PC-9 (cell line): ENCODE measurements around the gene PUS1. TPM values are rescaled to one million over a fixed set of nuclear protein-coding genes. Genes with fewer than 3 reads are reported as not detected.

Experiments
- BruUV-seq: library from RNA; stranded (reverse); fragments of 400-500 nt; replicated peaks from 2 replicates; lab custom pipeline; 2021; lab: Mats Ljungman, UMichigan
- CTCF ChIA-PET: fragments of 300-600 bp; sonication (Branson Sonifier 250); formaldehyde crosslinking; loops from one replicate; lab custom pipeline; 2022; ENCODE audit warnings: antibody characterized with exemption; lab: Charles Lee
- POLR2A ChIA-PET: fragments of 300-600 bp; sonication (Branson Sonifier 250); formaldehyde crosslinking; loops from one replicate; lab custom pipeline; 2022; ENCODE audit warnings: antibody characterized with exemption; ENCODE audit not compliant: unreplicated experiment; lab: Charles Lee
- DNase-seq, 2 experiments: peaks; one replicate each; pipeline versions ENCODE4 v3.0.0 to v3.0.0-alpha.2; 2015 to 2022; ENCODE audit warnings: mixed read lengths in 1 of 2
- H2AFZ ChIP-seq: fragments of 200-600 bp; sonication (generic); 2 replicates; pipeline ENCODE4 v1.8.1; 2017; ENCODE audit warnings: antibody characterized with exemption
- H3F3A ChIP-seq: fragments of 200-600 bp; sonication (generic); 2 replicates; pipeline ENCODE4 v1.8.1; 2017; ENCODE audit warnings: antibody characterized with exemption, mild to moderate bottlenecking, low read depth; ENCODE audit not compliant: insufficient read depth
- H3K27ac ChIP-seq: fragments of 200-600 bp; sonication (generic); 2 replicates; pipeline ENCODE4 v1.6.1; 2016; ENCODE audit warnings: mixed run types
- H3K27me3 ChIP-seq: fragments of 200-600 bp; sonication (generic); 2 replicates; pipeline ENCODE4 v1.6.1; 2016; ENCODE audit warnings: low read depth, mixed run types; ENCODE audit not compliant: insufficient read depth
- H3K36me3 ChIP-seq: fragments of 200-600 bp; sonication (generic); 2 replicates; pipeline ENCODE4 v1.6.1; 2016; ENCODE audit warnings: low read depth, mixed run types
- H3K4me1 ChIP-seq: fragments of 200-600 bp; sonication (generic); replicated peaks from 2 replicates; pipeline ENCODE4 v1.6.1; 2016; ENCODE audit warnings: mixed run types; ENCODE audit not compliant: insufficient read depth
- H3K4me2 ChIP-seq: fragments of 200-600 bp; sonication (generic); 2 replicates; pipeline ENCODE4 v1.6.1; 2017; ENCODE audit warnings: mixed run types
- H3K4me3 ChIP-seq: fragments of 200-600 bp; sonication (generic); 2 replicates; pipeline ENCODE4 v1.6.1; 2016; ENCODE audit warnings: mixed run types
- H3K79me2 ChIP-seq: fragments of 200-600 bp; sonication (generic); 2 replicates; pipeline ENCODE4 v1.6.1; 2017; ENCODE audit warnings: low read depth, mixed run types
- H3K9me2 ChIP-seq: fragments of 200-600 bp; sonication (generic); 2 replicates; pipeline ENCODE4 v1.8.1; 2017; ENCODE audit warnings: mild to moderate bottlenecking; ENCODE audit not compliant: insufficient read depth
- H3K9me3 ChIP-seq: fragments of 200-600 bp; sonication (generic); 2 replicates; pipeline ENCODE4 v1.8.1; 2016; ENCODE audit warnings: low read depth; ENCODE audit not compliant: insufficient read depth
- H4K20me1 ChIP-seq: fragments of 200-600 bp; sonication (generic); 2 replicates; pipeline ENCODE4 v1.8.1; 2017; ENCODE audit not compliant: insufficient read depth
- CTCF ChIP-seq: fragments of 200-600 bp; sonication (generic); conservative IDR thresholded peaks from 2 replicates; pipeline ENCODE4 v1.6.1; 2017; ENCODE audit warnings: mixed run types, antibody characterized with exemption, mild to moderate bottlenecking, moderate library complexity
- EZH2 ChIP-seq: fragments of 200-600 bp; sonication (generic); IDR thresholded peaks from 2 replicates; pipeline ENCODE4 v1.8.0; 2017; ENCODE audit warnings: antibody characterized with exemption, low read depth
- intact Hi-C: fragments of 100-400 bp; cut with micrococcal nuclease; formaldehyde crosslinking; loops from one replicate; pipeline ENCODE4 v1.10.0; 2022; ENCODE audit not compliant: unreplicated experiment
- total RNA-seq: library from RNA; stranded (reverse); gene quantifications from 2 replicates; pipeline ENCODE4 v1.2.3, GENCODE V29; 2021

Gene PUS1
- total RNA-seq, 1 experiment from 2014 or later: 37.0 TPM

GRCh38 chr12:131917711-131918306 lies 11.3 kb upstream of the PUS1 start:
- CTCF ChIA-PET: no interaction called here
- POLR2A ChIA-PET: no interaction called here
- no peak for DNase-seq
- no peak for TF ChIP-seq CTCF
- no peak for TF ChIP-seq EZH2
- H3K4me2 ChIP-seq: no peak overlapping the region
- H3K4me1 ChIP-seq: no peaks in the 10 kb centered on the region
- intact Hi-C loops: no loop called here
- H4K20me1 ChIP-seq: peaks cover 8% of the 10 kb centered on the region; the same call in 1 of the 2 replicates
- peaks cover 7% of the 10 kb centered on the region; the same call in 1 of the 2 replicates for H3K36me3 ChIP-seq
- H2AFZ ChIP-seq: no peak overlapping the region
- no TSS peak for BruUV-seq
- H3K9me3 ChIP-seq: no peaks in the 10 kb centered on the region
- no peaks in the 10 kb centered on the region for H3K27me3 ChIP-seq
- no peaks in the 10 kb centered on the region for H3F3A ChIP-seq
- no peak overlapping the region for H3K4me3 ChIP-seq
- no peaks in the 10 kb centered on the region for H3K9me2 ChIP-seq
- H3K79me2 ChIP-seq: no peaks in the 10 kb centered on the region
- no peak overlapping the region for H3K27ac ChIP-seq

GRCh38 chr12:131918311-131919050 lies 10.6 kb upstream of the PUS1 start:
- H3K9me2 ChIP-seq: no peaks in the 10 kb centered on the region
- ChIA-PET POLR2A (no interaction called here), CTCF (no interaction called here)
- H3F3A ChIP-seq: no peaks in the 10 kb centered on the region
- H3K4me3 ChIP-seq: no peak overlapping the region
- no peaks in the 10 kb centered on the region for H3K27me3 ChIP-seq
- H3K9me3 ChIP-seq: no peaks in the 10 kb centered on the region
- no TSS peak for BruUV-seq
- no peak overlapping the region for H3K4me2 ChIP-seq
- H3K36me3 ChIP-seq: peaks cover 7% of the 10 kb centered on the region; the same call in 1 of the 2 replicates
- H3K79me2 ChIP-seq: no peaks in the 10 kb centered on the region
- no peak for DNase-seq
- intact Hi-C loops: no loop called here
- H3K27ac ChIP-seq: no peak overlapping the region
- H4K20me1 ChIP-seq: peaks cover 8% of the 10 kb centered on the region; the same call in 1 of the 2 replicates
- no peaks in the 10 kb centered on the region for H3K4me1 ChIP-seq
- TF ChIP-seq CTCF: no peak
- TF ChIP-seq EZH2: no peak
- no peak overlapping the region for H2AFZ ChIP-seq

GRCh38 chr12:131919051-131919347 lies 10.1 kb upstream of the PUS1 start:
- no peak overlapping the region for H3K27ac ChIP-seq
- intact Hi-C loops: no loop called here
- H3K9me3 ChIP-seq: no peaks in the 10 kb centered on the region
- DNase-seq: no peak
- H3K9me2 ChIP-seq: no peaks in the 10 kb centered on the region
- H3K27me3 ChIP-seq: no peaks in the 10 kb centered on the region
- H3K36me3 ChIP-seq: peaks cover 7% of the 10 kb centered on the region; the same call in 1 of the 2 replicates
- H3F3A ChIP-seq: peaks cover 4% of the 10 kb centered on the region; the same call in 1 of the 2 replicates
- H3K4me2 ChIP-seq: no peak overlapping the region
- ChIA-PET CTCF (no interaction called here), POLR2A (no interaction called here)
- no peak overlapping the region for H3K4me3 ChIP-seq
- H4K20me1 ChIP-seq: peaks cover 8% of the 10 kb centered on the region; the same call in 1 of the 2 replicates
- H3K4me1 ChIP-seq: no peaks in the 10 kb centered on the region
- H2AFZ ChIP-seq: no peak overlapping the region
- TF ChIP-seq CTCF: no peak
- TF ChIP-seq EZH2: no peak
- BruUV-seq: no TSS peak
- H3K79me2 ChIP-seq: no peaks in the 10 kb centered on the region
